Activated T-cell treated with anti-CD3 and anti-CD28 coated beads for 4 hours (primary cell): ENCODE results near the gene MFSD11.
A peak's percentile ranks its signal among the peaks of the same experiment; 100 is the strongest.
"Not testable (repeated sequence)": the region's sequence is repeated elsewhere in the genome, so short reads cannot be mapped to it uniquely, and the experiment has no call there.

ENCODE experiments used
- DNase-seq: peaks from one replicate; pipeline ENCODE4 v3.0.0-alpha.2; 2020

MFSD11 gene

DNA sequence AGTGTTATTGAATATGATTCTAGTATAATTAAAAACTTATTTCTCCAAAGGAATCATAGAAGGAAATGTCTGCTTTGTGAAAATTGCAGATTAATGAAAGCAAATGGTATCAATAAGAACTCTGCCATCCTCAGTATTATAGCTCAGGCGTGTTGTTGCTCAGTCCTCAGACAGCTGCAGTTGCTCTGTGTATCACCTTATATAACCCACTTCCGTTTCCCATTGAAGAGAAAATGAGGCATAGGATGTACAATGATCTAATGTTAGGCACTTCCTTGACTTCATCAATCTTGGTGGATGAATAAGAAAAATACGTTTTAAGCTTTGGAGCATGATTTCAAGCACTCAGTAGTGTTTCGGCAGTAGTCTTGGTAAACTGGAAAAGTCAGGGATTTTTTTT lies 14.1 kb downstream of the MFSD11 start:
- no peak for DNase-seq

DNA sequence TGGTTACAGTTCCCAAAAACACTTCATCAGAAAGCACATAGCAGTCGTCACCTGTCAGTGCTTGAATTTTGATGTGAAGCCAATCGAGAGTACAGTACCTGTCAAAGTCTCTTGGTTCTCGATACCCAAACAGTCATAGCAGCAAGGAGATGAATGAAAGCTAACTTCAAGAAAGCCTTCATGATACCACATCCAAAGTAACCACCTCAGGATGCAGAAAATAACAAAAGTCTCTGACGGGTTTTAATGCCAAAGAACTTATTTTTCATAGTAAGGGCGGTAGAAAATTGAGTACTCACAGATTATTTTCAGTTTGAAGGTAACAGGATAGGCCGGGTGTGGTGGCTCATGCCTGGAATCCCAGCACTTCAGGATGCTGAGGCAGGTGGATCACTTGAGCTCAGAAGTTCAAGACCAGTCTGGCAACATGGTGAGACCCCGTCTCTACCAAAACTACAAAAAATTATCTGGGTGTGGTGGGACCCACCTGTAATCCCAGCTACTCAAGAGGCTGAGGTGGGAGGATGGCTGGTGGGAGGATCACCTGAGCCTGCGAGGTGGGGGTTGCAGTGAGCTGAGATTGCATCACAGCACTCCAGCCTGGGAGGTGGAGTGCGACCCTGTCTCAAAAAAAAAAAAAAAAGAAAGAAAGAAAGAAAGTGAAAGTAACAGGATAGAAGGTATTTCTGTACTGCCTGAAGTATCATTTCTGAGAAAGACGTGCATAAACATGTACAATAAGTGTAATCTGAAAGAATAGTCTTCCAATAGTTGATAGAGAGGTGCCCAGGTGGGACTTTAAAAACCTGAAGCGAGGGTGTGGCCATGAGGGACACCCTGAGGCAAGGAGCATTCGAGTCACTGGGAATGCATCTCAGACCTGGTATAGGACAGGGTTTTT lies 15.4 kb downstream of the MFSD11 start:
- DNase-seq, result no peak

GRCh38 chr17:76755285-76755684 lies 17.4 kb downstream of the MFSD11 start:
- no peak for DNase-seq

DNA sequence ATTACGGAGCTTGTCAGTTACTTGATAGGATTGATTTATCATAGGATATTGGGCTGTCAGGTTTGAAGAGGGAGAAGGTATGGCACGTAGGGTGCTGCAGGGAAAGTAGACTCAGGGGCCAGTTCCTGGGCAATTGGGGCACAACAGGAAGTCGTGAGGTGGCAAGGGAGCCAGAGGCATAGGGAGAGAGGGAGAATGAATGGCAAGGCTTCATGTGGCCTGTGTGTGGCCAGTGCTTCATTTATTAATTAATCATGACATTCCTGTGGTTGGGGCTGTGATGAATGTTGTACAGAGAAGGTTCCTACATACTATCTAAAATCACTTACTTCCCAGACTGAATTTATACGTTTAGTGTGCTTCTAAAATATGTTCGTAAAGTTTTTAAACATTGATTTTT lies 19.3 kb downstream of the MFSD11 start:
- DNase-seq, result no peak

DNA sequence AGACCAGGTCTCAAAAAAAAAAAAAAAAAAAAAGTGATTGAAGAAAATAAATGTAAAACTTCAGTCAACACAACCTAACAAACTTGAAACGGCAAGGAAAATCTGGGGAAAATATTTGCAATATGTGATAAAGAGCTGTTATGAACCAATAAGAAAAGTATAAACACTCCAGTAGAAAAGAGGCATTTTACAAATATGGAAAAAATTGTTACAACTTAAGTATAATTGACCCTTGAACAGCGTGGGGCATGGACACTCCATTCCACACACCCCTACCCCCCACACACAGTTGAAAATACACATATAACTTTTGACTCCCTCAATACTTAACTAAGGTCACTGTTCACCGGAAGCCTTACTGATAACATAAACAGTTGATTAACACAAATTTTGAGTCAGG lies 20.7 kb downstream of the MFSD11 start:
- no peak for DNase-seq

DNA sequence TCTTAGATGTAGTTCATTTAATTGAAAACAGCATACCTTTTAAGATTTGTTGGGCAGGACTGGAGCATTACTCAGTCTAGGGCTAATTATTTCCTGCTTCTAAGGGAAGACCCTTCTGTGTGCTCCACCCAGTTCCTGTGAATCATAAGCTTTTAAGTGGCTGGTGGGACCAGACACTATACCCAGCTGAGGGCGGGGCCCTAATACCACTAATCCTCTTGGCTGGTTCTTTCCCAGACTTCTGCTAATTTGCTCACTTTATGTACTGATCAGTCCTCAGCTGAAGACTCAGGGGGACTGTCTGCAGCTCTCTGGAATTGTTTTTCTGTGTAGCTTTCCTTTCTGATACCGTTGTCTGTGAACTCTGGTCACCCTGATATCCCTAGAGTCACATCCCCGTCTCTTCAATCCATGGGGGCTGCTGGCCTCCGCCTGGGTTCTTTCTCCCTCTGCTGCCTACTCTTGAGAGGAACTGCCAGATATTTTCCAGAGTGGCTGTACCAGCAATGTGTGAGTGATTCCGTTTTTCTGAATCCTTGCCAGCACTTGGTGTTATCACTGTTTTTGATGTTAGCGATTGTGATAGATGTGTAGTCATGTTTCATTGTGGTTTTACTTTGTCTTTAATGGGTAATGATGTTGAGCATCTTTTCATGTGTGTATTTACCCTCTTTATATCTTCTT lies 35.1 kb downstream of the MFSD11 start:
- peak; percentile 33 for DNase-seq

GRCh38 chr17:76775021-76775600 lies 37.2 kb downstream of the MFSD11 start:
- no peak for DNase-seq

- DNase-seq, result no peak
Observed at GRCh38 chr17:76781056-76781982, 43.4 kb downstream of the MFSD11 start.

- no peak for DNase-seq
Observed at GRCh38 chr17:76783146-76783545, 45.2 kb downstream of the MFSD11 start.

GRCh38 chr17:76784926-76785325 lies 47.0 kb downstream of the MFSD11 start:
- DNase-seq, result no peak

- not testable (repeated sequence) for DNase-seq
Observed at GRCh38 chr17:76787866-76788265, 49.9 kb downstream of the MFSD11 start.

DNA sequence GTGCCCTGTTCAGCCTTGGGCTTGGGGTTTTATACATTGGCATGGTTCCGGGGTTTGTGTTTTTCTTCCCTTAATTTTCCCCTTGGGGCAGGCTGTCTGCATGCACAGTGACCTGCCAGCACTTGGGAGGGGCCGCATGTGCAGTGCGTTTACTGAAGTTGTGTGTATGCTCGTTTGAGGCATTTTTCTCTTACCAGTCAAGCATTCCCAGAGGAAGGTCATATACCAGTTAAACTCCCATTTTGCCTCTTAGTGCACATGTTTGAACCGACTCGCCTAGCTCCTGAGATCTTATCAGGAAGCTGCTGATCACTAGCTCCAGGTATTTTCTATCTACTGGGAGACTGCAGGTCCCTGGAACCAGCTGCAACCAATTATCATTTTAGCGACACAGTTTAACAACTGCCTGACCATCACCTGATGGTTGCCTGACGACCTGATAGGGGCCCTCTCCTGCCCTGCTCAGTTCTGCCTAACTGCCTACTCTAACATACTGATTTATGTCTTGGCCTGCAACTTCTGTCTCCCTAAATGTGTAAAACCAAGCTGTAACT lies 51.4 kb downstream of the MFSD11 start:
- no peak for DNase-seq

DNA sequence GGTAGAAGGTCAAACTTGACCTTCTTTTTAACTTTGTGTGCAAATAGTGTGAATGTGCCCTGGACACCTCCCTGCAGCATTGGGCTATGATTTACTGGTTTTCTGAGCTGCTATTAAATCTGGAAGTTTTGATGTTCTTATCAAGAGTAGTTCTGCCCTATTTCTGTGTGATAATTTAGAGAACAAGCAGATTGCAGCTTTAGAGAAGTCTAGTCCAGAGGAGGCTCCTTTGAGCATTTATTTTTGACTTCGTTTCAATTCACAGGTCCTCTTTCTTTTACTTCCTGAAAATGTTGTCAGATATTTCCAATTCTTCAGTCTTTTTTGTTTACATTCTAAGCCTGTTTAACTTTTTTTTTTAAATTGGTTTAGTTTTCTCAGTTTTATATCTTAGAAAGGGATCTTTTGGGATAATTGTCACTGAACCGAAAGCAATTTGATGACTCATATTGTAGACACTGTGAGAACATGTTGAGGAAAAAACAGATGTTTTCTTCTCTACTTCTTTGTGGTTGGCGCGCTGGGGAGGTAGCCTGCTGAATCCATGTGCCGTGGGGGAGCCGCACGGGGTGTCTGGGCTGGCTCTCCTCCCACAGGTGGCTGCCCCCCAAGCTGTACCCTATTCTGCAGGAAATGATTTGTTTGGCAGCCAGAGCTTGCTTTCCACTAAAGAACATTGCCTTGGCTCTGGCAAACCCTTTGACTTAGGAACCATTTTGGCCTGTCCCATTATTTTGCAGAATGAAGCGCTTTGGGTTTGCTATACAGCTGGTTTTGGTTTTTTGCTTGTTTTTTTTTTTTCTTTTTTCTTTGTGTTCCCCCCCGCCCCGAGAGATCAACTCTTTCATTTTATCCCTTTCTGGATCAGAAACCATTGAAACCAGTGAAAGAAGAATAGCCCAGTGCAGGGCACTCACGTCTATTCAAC lies 53.4 kb downstream of the MFSD11 start:
- peak; percentile 8 for DNase-seq

GRCh38 chr17:76792348-76792747 lies 54.4 kb downstream of the MFSD11 start:
- DNase-seq, result no peak

GRCh38 chr17:76793775-76794174 lies 55.9 kb downstream of the MFSD11 start:
- no peak for DNase-seq

DNA sequence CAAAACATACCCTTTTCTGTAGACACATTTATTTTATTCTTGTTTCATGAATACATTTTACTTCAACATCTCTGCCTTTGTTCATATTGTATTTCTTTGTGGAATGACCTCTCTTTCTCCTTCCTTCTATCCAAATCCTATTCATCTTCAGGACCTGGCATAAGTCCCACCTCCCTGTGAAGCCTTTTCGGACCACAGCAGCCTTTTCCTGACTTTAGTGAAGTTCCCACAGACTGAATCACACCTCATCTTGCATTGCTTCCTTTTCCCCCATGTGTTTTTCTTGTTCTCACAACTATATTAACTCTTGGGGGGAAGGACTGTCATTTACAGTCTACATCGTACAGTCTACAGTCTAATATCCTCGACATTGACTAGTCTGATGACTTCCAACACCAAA lies 58.2 kb downstream of the MFSD11 start:
- DNase-seq, result no peak

- no peak for DNase-seq
Observed at GRCh38 chr17:76797241-76797840, 59.4 kb downstream of the MFSD11 start.

DNA sequence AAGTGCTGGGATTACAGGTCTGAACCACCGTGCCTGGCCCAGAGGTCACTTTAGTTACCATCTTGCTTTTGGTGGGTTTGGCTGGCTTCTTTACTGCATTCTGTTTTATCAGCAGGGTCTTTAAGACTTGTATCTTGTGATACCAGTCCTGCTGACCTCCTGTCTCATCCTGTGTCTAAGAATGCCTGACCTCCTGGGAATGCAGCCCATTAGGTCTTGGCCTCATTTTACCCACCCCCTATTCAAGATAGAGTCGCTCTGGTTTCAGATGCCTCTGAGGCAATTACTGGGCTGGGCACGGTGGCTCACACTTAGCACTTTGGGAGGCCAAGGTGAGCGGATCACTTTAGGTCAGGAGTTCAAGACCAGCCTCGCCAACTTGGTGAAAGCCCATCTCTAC lies 63.8 kb downstream of the MFSD11 start:
- no peak for DNase-seq

DNA sequence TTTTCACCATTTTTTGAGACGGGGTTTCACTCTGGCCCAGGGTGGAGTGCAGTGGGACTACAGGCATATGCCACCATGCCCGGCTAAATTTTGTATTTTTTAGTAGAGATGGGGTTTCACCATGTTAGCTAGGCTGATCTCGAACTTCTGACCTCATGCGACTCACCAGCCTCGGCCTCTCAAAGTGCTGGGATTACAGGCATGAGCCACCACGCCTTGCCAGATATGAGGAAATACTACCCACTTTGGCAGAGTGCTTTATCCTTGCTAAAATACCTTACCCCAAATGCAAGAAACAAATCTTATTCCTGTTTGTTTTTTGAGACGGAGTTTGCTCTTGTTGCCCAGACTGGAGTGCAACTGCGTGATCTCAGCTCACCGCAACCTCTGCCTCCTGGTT lies 67.4 kb downstream of the MFSD11 start:
- no peak for DNase-seq

GRCh38 chr17:76806151-76806550 lies 68.2 kb downstream of the MFSD11 start:
- DNase-seq, result not testable (repeated sequence)

DNA sequence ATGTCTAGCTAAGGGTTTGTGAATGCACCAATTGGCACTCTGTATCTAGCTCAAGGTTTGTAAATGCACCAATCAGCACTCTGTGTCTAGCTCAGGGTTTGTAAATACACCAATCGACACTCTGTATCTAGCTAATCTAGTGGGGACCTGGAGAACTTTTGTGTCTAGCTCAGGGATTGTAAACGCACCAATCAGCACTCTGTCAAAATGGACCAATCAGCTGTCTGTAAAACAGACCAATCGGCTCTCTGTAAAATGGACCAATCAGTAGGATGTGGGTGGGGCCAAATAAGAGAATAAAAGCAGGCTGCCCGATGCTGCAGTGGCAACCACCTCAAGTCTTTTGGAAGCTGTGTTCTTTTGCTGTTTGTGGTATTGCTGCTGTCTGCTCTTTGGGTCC lies 68.8 kb downstream of the MFSD11 start:
- DNase-seq, result not testable (repeated sequence)
